GM18867 (cell line): ENCODE data around the gene PPM1F.

ENCODE experiments used
- ATAC-seq: cut with Tn5 transposase; IDR thresholded peaks from one replicate; pipeline ENCODE4 v1.9.1; 2021; ENCODE audit warnings: mild to moderate bottlenecking, moderate library complexity; ENCODE audit not compliant: unreplicated experiment

PPM1F gene

GRCh38 chr22:21961886-21962654 lies 9.4 kb upstream of the PPM1F start:
- ATAC-seq: no peak

GRCh38 chr22:21961127-21961867 lies 8.6 kb upstream of the PPM1F start:
- ATAC-seq: no peak

DNA sequence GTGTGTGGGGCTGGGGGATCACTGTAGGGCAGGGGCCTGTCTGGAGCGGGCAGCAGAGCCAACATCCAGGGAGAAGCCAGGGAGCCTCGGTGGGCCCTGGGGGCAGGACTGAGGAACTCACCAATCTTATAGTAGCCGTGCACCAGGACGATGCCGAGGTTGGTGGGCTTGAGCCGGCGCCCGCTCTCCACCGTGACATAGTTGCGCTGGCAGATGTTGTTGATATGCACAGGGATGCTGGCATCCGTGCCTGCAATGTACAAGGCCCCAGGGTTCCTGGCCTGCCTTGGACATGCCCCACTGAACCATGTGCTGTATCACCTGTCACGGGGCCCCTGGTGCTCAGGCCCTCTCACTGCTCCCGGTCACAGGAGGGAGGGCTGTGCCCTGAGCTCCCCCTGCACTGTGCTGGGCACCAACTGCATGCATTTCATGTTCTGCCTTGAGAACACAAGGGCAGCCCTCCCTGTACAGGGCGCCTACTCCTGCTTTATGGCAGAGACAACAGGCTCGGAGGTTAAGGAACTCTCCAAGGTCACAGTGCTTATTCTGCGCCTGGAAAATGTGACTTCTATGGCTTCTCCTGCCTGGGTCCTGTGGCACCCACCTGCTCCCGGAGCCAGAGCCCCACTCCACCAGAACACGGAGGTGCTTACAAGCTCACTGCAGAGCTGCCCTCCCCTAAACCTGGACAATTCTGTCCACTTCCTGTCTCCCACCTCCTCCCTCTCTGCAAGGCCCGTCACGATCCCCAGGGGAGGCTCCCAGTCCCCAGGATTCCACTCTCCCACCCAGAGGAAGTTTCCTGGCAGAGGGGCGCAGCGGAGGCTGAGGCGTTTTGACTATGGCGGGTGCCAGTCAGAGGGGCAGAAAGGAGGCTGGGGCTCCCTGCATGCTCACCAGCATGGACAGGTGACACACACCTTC lies 7.8 kb upstream of the PPM1F start:
- no peak for ATAC-seq

GRCh38 chr22:21959274-21960074 lies 6.8 kb upstream of the PPM1F start:
- ATAC-seq: no peak

DNA sequence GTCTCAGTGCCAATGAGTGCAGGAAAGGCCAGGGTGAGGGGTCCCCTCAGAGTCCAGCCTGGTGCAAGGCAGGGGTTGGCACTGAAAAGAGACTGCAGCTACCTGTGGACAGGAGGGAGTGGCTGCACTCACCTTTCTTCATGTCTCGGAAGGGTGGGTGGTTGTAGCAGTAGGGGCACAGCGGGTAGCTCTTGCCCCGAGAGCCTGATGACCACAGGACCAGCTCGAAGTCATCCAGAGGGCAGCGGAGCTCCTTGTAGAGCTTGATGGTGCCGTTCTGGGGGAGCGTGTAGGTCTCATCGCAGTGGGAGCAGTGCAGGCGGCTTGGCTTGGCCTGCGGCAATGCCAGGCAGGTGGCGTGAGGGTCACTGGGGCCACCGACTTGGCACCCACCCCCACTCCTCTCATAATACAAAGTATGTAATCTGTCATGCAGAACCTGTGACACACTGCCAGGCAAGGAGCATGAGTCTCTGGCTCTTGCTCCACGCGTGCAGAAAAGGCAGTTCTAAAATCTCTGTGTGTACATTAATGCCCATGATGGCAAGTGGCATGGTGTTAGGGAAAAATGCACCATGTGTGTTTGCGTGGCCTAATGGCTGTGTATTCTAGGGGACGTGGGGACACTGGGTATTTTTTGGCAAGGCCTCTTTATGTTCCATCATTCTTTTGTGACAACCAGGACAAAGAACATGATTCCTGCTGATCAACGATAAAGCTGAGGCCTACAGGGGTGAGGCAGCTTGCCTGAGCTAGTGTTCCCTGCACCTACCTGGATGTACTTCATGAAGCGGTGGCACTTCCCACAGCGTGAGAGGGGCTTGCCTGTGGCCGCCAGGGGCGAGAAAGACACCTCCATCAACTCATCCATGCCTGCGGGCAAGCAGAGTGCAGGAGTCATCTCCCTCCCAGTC lies 6.0 kb upstream of the PPM1F start:
- no peak for ATAC-seq

DNA sequence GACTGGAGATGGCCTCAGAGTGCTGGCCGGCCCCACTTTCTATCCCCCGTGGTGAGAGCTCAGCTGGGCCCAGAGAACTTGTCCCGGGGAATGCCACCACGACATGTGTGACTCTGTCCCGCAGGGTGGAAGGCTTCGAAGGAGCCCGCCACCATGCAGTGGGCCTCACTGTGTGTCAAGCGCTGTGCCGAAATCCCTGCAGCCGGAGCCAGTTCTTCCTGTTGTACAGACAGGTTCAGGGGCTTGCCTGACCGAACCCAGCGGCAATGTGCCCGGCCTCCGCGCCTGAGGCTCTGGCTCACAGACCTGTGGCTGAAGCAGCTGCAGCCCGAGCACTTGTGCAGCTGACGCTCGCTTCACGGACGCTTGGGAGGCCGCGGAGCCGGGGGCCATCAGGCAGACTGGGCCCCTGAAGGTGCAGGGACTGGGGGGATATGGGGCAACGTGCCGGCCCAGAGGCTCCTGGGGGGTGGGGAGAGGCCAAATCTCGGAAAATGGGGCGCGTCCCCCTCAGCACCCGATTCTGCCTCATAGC lies 650 bp downstream of the PPM1F start:
- ATAC-seq: no peak

- ATAC-seq: no peak
Observed at GRCh38 chr22:21951062-21951461, 1.6 kb downstream of the PPM1F start.

GRCh38 chr22:21949948-21950347 lies 2.7 kb downstream of the PPM1F start:
- ATAC-seq: no peak

DNA sequence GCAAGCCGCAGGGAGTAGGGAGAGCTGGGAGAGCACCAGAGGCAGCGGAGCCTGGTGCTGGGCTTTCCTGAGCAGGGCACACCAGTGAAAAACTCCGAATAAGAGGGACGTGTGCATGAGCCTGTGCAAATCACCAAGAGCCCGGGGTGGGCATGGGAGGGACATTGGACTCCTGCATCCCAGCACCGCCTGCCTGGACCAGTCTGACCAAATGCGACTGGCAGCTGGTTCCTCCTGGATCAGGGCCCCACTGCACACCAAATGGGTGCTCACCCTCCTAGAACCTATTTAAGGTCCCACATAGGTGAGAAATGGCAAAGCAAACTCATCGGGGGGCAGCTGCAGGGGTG lies 3.1 kb downstream of the PPM1F start:
- no peak for ATAC-seq

GRCh38 chr22:21948824-21949568 lies 3.7 kb downstream of the PPM1F start:
- no peak for ATAC-seq

DNA sequence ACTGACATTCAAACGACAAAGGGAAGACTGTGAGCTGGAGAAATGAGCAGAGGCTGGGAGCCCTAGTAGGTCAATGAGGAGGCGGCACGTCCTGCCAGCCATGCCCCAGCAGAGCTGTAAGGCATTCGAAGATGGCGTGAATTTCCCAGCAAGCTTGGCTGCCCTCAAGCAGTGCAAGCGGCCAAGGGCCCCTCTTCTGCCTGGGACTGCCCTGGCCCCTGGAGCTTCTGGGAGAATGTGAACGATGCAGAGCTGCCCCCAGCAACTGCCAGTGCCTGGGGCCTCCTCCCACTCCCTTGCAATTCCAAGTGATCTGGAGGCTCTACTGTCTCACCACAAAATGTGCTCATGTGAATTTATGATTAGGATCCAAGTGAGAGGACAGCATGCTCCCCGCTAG lies 4.3 kb downstream of the PPM1F start:
- ATAC-seq: no peak

- ATAC-seq: no peak
Observed at GRCh38 chr22:21947040-21948014, 5.3 kb downstream of the PPM1F start.

DNA sequence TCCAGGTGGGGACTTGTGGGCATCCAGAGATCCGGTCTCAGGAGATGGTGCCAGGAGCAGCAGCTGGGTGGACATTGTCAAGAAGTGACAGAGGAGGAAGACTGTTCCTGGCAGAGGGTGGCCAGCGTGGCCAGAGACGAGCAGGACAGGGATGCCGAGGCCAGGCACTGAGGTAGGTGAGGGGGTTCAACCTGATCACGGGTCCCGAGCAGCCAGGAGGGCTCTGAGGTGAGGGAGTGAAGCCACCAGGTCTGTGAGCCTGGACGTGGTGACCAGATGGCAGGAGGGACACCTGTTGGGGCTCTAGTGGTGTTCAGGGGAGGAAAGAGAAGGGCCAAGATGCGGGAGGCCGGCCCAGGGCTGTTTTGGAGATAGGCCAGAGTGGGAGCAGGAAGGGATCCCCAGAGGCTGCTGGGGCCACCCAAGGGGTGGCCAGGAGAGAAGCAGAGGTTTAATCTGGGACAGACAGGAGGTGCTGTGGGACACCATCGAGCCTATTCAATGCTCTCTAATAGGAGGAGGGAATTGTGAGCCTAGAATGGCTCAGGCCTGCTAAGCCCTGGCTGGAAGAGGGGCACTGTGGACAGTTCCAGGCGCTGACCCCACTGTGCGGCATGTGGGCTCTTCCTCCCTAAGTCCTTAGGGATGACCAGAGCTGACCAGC lies 6.3 kb downstream of the PPM1F start:
- ATAC-seq: no peak

DNA sequence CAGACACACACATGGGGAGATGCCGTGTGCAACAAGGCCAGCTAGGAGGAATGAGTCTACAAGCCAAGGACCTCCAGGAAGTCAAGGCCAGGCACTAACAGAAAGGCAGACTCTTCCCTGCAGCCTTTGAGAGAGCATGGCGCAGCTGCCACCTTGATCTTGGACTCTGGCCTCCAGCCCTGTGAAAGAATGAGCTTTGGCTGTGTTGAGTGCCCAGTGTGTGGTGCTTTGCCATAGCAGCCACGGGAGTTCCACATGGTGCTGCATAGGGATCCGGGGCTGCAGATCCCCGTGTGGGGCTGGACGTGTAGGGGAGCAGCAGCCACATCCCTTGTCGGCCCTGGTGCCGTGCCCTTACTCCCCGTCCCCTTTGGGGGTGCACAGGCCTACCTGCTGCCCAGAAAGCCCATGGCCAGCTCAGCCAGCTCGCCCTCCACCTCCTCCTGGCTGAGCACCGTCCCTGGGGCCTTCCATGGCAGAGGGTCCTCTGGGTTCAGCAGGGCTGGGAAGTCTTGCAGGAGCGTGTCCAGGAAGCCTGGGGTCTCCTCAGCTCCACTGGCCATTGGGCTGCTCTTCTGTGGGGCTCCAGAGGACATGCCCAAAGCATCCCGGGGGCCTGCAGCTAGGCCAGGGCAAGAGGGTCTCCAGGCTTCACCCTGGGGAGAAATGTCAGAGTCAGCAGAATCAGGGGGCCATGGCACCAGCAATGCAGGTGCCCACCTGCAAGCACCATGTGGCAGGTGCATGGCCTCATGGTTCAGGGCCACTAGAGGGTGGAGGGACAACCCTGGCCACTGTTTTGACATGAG lies 7.0 kb downstream of the PPM1F start:
- ATAC-seq: no peak

DNA sequence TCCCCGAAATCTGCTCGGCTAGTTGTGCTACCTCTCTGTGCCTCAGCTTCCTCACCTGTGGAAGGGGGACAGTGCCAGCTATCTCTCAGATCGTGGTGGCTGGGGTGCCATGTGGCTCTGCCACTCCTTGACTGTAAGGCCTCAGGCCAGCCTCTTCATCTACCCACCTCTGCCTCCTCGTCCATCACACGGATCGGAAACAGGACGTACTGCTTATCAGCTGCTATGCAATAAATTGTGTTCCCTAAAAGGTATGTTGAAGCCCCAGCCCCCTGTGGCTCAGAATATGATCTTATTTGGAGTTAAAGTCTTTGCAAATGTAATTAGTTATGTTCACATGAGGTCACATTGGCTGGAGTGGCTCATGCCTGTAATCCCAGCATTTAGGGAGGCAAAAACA lies 7.8 kb downstream of the PPM1F start:
- ATAC-seq: no peak
